Brain pericyte (primary cell): Measurements from ENCODE around the gene FARS2.

Experiments
- DNase-seq: peaks from one replicate; pipeline ENCODE4 v3.0.0-alpha.2; 2012; ENCODE audit warnings: low read depth, low spot score

Gene FARS2

DNA sequence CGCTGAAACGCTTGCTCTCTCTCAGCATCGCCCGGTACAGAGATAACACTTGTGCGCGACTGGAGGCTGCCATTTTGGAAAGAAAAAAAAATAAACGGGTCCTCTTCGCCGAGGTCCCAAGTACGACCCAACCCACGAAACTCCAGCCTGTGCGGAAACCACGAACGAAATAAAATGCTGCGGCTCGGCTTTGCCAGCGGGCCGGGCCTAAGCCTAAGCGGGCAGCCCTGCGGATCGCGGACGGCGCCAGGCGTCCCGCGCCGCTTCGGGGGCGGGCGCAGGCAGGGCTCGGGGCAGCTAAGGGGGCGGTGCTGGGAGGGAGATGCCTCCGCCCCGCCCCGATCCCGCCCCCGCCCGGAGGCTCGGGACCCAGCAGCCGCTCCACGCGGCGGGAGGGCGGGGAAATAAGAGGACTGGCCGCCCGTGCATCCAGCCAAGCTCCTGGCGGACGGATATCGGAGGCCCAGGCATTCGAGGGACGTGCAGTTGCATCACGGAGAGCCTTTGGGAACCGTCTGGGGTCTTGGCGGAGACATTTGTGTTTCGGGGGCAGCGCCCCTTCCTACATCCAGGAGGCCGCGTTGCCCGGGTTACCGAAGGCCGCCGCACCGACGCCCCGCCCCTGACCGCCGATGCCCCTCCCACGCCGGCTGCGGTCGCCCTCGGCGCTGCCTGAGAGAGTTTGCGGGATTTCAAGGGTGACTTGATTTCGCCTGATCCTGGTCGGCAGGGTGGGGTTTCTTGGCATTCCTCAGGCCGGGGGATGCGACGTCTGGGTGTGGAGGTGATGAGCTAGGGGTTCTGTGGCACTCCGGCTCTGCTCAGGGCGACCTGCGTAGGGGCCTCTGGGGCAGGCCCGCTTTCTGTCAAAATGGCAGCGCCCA, at the start of gene FARS2, which contains the start of gene LYRM4:
FARS2 (plus strand) TSS at position 853 of the 884 bp plus-strand sequence.
LYRM4 (minus strand) TSS at position 290 of the 884 bp plus-strand sequence; CDS start at position 73, 217 bp downstream.
- DNase-seq, result peak; percentile 77

DNA sequence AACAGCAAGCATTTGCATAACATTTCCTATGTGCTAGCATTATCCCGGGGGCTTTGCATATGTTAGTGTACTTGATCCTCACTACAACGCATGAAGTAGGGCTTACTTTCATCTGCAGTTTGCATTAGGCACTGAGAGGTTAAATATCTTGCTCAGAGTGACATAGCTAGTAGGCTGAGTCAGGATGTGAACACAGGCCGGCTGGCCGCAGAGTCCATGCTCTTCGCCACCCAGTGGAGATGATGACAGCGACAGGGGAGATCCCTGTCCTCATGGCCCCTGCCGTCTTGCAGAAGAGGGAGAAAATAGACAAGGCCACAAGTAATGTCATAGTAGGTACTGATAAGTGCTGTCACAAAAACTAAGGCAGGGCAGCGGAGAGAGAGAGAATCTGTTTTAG, 47.5 kb upstream of the FARS2 start:
- no peak for DNase-seq

- no peak for DNase-seq
Observed at GRCh38 chr6:5214570-5215052, 46.7 kb upstream of the FARS2 start.

GRCh38 chr6:5215159-5215558, 46.2 kb upstream of the FARS2 start:
- DNase-seq, result no peak

GRCh38 chr6:5215799-5216198, 45.5 kb upstream of the FARS2 start:
- no peak for DNase-seq

DNA sequence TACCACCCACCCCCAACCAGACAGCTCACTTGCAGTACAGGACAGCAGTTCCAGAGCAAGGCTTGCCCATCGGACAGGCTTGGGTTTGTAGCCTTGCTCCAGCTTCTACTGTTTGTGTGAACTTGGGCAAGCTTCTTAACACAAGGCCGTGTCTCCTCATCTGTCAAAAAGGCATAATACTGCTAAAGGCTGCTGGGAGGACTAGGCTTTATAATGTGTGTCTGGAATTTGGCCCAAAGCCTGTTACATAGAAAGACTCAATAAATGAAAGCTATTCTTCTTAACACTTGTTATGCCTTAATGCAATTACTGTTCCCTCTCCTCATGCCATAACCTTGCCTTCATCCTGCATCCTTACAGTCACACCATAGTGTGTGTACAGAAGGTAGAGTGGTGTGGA, 44.0 kb upstream of the FARS2 start:
- DNase-seq, result no peak

GRCh38 chr6:5219011-5219691, 42.2 kb upstream of the FARS2 start:
- DNase-seq, result no peak

DNA sequence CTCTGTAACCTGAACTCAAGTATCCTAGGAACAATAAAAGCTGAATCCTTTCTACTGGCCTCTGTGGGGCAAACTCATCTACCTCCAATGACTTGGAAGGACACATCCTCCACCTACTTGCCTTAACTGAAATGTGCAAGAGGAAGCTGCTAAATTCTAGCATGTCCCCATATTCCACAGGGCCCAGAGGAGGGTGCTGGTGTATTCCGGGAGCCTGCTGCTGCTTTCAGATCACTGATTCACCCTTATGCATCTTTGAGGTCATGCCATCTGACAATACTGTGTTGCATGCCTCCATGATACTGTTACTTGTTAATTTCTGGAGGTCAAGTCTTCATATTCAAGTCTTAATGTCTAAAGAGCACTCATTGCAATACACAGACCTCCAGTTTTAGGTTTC, 40.9 kb upstream of the FARS2 start:
- no peak for DNase-seq

- DNase-seq, result no peak
Observed at GRCh38 chr6:5223309-5223708, 38.0 kb upstream of the FARS2 start.

- DNase-seq, result no peak
Observed at GRCh38 chr6:5229356-5229755, 32.0 kb upstream of the FARS2 start.

DNA sequence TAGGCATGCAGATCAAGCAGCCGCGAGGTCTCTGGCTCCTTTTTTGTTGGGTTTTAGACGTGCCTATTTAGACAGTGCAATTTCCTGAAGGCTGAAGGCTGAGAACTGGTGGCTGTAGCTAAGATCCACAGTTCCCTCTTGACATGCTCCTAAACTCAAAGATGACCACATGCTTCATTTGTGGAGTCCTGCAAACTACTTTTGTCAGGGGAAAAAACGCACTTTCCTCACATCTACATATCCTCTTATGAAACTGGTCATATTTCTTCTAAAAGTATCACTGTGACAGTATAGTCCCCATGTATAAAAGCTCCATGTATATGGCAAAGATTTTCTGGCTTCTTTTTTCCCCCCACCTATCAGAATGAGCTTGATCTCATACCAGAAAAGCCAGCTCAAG, 31.2 kb upstream of the FARS2 start:
- DNase-seq, result no peak

DNA sequence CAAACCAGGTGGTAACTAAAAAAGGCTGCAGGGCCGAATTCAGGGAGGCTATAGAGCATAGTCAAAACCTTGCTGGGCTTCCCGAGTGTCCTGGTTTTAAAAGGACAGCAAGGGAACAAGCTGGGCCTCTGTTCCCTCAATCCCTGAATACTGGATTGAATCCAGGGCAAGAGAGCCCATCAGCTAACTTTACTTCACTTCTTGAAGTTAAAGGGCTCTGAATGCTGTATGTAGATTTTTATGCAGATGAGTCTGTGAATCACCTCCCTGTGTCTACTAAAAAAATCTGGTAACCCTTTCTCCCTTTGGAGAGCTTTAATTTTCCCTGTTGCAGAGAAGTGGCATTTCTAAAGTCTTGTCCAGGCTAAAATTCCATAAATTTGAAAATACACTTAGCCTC, 30.0 kb upstream of the FARS2 start:
- DNase-seq, result no peak

- DNase-seq, result no peak
Observed at GRCh38 chr6:5234874-5235273, 26.4 kb upstream of the FARS2 start.

DNA sequence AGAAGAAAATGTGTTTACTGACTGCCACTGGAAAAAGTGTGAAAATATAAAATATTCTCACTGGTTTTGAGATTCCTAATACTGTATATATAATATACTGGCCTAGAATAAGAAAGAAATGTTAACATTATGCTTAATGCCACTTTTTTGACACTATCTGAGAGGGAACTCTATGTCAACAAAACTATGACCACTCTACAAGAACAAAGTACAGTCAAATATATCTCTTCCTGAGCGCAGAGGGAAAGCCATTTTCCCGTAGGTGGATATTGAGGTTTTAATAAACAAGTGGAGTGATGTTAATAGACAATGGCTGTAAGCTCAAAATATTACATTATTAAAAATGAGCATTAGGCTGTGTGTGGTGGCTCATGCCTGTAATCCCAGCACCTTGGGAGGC, 25.5 kb upstream of the FARS2 start:
- no peak for DNase-seq

- DNase-seq, result no peak
Observed at GRCh38 chr6:5237805-5238204, 23.5 kb upstream of the FARS2 start.

GRCh38 chr6:5238336-5238735, 23.0 kb upstream of the FARS2 start:
- DNase-seq, result no peak

DNA sequence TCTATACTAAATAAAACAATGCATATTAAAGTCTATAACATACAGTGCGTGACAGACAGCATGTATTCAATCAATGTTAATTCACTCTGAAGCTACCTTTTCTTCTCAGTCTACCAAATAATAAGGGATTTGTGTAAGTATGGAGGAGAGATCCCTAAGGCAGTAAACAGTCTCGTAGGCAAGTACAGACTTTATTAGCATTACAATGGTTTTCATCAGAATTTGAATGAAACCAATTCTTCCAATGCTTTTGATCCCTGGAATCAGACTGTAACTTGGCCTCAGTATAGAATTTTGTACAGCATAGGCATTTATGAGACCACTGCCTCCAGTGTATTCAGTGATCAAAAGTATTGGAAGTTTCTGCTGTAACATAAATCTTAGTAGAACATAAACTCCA, 20.1 kb upstream of the FARS2 start:
- no peak for DNase-seq

DNA sequence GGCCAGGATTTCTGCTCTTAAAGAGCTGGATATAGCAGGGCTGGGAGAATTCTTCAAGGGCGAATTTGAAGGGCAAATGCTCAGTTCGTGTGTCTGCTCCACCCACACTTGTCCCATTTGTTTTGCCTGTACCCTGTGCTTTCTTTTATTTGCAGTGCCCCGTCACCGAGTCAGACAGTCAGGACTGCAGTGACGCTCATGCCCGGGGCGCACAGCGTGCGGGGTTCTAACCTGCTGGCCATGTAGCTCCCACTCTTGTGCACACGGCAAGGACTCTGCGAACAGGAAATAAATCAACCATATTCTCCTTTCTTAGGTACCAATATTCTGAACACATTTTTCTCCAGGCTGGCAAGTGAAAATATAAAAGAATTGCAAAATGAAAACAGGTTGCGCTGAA, 18.2 kb upstream of the FARS2 start:
- DNase-seq, result no peak

DNA sequence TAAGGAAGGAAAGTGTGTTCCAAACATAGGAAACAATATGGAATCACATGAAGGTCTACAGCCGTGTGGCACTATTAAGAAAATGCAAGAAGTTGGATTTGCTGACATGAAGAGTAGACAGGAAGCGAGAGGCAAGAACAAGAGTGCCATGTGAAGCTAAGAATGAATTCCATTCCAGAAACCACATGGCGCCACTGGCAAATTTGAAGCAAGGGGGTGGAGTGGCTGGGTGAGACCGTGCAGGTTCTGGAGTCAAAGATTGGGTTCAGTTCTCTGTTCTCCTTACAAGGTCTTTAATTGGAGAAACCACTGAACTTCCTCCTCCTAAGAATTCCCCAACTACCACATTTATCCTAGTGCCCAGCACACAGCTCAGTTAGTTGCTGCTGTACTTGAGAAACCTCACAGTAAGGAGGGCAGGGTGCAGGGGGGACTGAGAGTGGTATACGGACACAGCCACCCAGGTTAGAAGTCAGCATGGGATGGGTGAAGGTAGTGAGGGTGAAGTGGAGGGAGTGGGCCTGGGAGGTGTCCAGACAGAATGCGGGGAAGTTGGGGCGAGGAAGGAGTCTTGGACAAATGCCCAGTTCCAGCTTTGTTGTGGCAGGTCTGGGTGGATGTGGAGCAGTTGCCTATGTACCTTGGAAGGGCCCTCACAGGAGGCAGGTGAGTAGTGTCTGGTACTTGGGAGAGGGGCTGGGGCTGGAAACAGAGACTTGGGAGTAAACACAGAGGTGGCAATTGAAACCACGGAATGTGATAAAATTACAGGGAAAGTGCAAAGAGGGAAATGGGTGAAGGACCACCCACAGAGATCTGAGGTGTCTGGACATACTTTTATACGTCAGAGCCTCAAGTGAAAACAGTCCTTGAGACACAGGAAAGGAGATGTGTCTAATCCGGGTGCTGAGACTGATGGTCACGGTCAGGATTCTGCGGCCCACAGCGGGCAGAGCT, 14.9 kb upstream of the FARS2 start:
- no peak for DNase-seq

DNA sequence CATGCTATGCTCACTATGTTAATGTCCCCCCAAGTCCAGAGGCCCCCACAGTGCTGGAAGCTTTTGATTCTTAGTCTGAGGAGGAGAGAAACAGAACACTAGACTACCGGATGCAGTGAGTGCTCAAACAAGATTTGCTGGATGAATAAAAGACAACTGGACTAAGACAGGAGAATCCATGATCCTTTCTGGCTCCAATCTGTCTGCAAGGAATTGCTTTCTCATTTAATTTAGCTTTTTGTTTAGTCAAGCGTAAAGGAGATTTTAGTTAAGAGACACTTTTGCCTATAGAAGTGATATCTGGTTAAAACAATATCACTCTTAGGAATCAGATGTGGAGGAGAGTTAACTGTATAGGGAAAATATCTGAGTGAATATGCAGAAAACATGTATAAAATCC, 14.1 kb upstream of the FARS2 start:
- no peak for DNase-seq

DNA sequence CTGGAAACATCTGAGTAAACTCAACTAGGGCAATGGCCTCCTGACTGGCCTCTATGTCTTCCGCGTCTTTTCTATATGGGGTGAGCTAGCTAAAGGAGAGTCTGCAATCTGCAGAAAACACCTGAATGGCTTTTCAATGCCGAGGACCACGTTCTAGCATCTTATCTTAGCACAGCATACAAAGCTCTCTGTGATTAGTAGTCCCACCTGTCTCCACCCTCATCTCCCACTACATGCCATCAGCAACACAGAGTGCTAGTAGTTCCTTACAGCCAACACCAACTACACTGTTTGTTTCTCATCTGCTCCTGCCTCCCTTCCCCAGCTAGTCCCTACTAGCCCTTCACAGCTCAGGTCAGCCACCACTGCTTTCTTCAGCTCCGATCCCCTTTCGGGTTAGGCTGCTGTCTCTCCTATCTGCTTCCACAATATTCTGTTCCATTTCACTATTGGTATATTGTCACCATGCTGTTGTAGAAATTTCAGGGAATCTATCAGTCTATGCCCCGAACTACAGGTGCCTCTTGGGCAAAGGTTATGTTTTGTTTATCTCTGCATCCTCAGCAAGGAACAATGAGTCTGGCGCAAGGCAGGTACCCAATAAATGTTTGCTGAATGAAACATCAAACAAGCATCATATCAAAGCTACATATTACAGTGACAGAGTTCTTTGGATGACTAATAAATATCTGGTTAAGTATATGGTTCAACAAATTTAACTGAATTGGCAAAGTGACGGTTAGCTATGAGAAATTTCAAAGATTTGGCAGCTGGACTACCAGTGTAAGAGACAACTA, 12.8 kb upstream of the FARS2 start:
- no peak for DNase-seq
